ENCODE results near the gene ACOX3.

ACOX3 gene

GRCh38 chr4:8385106-8385505, 55.4 kb downstream of the ACOX3 start:
- DNase-seq: no peak

- no peak for DNase-seq
Measured at GRCh38 chr4:8384397-8385060, 56.0 kb downstream of the ACOX3 start.

GRCh38 chr4:8383451-8384160, 56.9 kb downstream of the ACOX3 start:
- DNase-seq: no peak

- no peak for DNase-seq
Measured at GRCh38 chr4:8383016-8383415, 57.5 kb downstream of the ACOX3 start.

- no peak for DNase-seq
Measured at GRCh38 chr4:8381814-8382581, 58.5 kb downstream of the ACOX3 start.

GRCh38 chr4:8380511-8381415, 59.8 kb downstream of the ACOX3 start:
- no peak for DNase-seq

GRCh38 chr4:8379771-8380170, 60.8 kb downstream of the ACOX3 start:
- no peak for DNase-seq

- no peak for DNase-seq
Measured at GRCh38 chr4:8379281-8379680, 61.2 kb downstream of the ACOX3 start.

GRCh38 chr4:8378776-8379175, 61.7 kb downstream of the ACOX3 start:
- DNase-seq: no peak

- DNase-seq: no peak
Measured at GRCh38 chr4:8378101-8378724, 62.3 kb downstream of the ACOX3 start.

GRCh38 chr4:8377103-8378075, 63.1 kb downstream of the ACOX3 start:
- no peak for DNase-seq

- no peak for DNase-seq
Measured at GRCh38 chr4:8376361-8377102, 64.0 kb downstream of the ACOX3 start.

- no peak for DNase-seq
Measured at GRCh38 chr4:8374851-8375649, 65.5 kb downstream of the ACOX3 start.

- no peak for DNase-seq
Measured at GRCh38 chr4:8373973-8374545, 66.5 kb downstream of the ACOX3 start.

- DNase-seq: no peak
Measured at GRCh38 chr4:8373270-8373972, 67.1 kb downstream of the ACOX3 start.

- no peak for DNase-seq
Measured at GRCh38 chr4:8372506-8372905, 68.0 kb downstream of the ACOX3 start.

GRCh38 chr4:8371596-8371995, 68.9 kb downstream of the ACOX3 start:
- DNase-seq: no peak

- no peak for DNase-seq
Measured at GRCh38 chr4:8370835-8371595, 69.5 kb downstream of the ACOX3 start.
